ENCODE results near the gene ARFGAP3.
A peak's percentile ranks its signal among the peaks of the same experiment; 100 is the strongest.

GRCh38 chr22:42856179-42856864, 751 bp downstream of the ARFGAP3 start:
- TF ChIP-seq, protein P1, sequence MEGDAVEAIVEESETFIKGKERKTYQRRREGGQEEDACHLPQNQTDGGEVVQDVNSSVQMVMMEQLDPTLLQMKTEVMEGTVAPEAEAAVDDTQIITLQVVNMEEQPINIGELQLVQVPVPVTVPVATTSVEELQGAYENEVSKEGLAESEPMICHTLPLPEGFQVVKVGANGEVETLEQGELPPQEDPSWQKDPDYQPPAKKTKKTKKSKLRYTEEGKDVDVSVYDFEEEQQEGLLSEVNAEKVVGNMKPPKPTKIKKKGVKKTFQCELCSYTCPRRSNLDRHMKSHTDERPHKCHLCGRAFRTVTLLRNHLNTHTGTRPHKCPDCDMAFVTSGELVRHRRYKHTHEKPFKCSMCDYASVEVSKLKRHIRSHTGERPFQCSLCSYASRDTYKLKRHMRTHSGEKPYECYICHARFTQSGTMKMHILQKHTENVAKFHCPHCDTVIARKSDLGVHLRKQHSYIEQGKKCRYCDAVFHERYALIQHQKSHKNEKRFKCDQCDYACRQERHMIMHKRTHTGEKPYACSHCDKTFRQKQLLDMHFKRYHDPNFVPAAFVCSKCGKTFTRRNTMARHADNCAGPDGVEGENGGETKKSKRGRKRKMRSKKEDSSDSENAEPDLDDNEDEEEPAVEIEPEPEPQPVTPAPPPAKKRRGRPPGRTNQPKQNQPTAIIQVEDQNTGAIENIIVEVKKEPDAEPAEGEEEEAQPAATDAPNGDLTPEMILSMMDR (IDR thresholded peaks at IDR 0.05 in 4 of 5, conservative IDR thresholded peaks at IDR 0.05 in 1 of 5), result no peak
- peak; percentile 4 to 21 for TF ChIP-seq POLR2A (IDR thresholded peaks at IDR 0.05)
